Left ventricle myocardium inferior (tissue), 1 donor: ENCODE results near the gene ALOX15B. TPM values are rescaled to one million over a fixed set of nuclear protein-coding genes. Genes with fewer than 3 reads are reported as not detected.

Experiments used
- DNase-seq: peaks from one replicate; pipeline ENCODE4 v3.0.0-alpha.2; 2020
- H3K27ac ChIP-seq: fragments of 200-600 bp; replicated peaks from 2 replicates; pipeline ENCODE4 v1.8.0; 2021
- H3K27me3 ChIP-seq: fragments of 200-600 bp; 2 replicates; pipeline ENCODE4 v1.8.0; 2021; ENCODE audit warnings: low read depth
- H3K36me3 ChIP-seq: fragments of 200-600 bp; 2 replicates; pipeline ENCODE4 v1.8.0; 2021
- H3K4me1 ChIP-seq: fragments of 200-600 bp; 2 replicates; pipeline ENCODE4 v1.8.0; 2021
- H3K4me3 ChIP-seq: fragments of 200-600 bp; 2 replicates; pipeline ENCODE4 v1.8.0; 2021; ENCODE audit warnings: mild to moderate bottlenecking, moderate library complexity
- H3K9me3 ChIP-seq: fragments of 200-600 bp; replicated peaks from 2 replicates; pipeline ENCODE4 v1.8.0; 2021
- CTCF ChIP-seq: fragments of 200-600 bp; IDR thresholded peaks from 2 replicates; pipeline ENCODE4 v1.8.0; 2021; ENCODE audit warnings: antibody characterized with exemption, mild to moderate bottlenecking, borderline replicate concordance
- intact Hi-C: fragments of 100-400 bp; cut with micrococcal nuclease; formaldehyde crosslinking; loops from one replicate; pipeline ENCODE4 v1.11.0; 2022
- total RNA-seq: library from RNA; stranded (reverse); fragmentation: NEBNext Ultra II Directional; extraction: Animal tissue kit (Norgen Biotek cat#: 25700); gene quantifications from one replicate; pipeline ENCODE4 v1.2.1, GENCODE V29; 2021
- donor health status: DM: no; HTN: yes; CAD: no; lungs with severe emphysema.

ALOX15B gene
- total RNA-seq, 1 donor from 2014 or later: not detected

GRCh38 chr17:8084250-8084649 is 45.4 kb downstream of the ALOX15B start:
- H3K4me3 ChIP-seq: no peak overlapping the region
- intact Hi-C loops: no loop called here
- TF ChIP-seq CTCF: no peak
- no peaks in the 10 kb centered on the region for H3K9me3 ChIP-seq
- H3K4me1 ChIP-seq: peaks cover 16% of the 10 kb centered on the region
- no peak for DNase-seq
- H3K36me3 ChIP-seq: no peaks in the 10 kb centered on the region
- no peak overlapping the region for H3K27ac ChIP-seq
- peaks cover 96% of the 10 kb centered on the region for H3K27me3 ChIP-seq

- Histone ChIP-seq H3K4me3 (no peak within 1 kb of the TSS), H3K4me1 (no peaks in the 10 kb centered on the region), H3K27ac (no peak within 1 kb of the TSS), H3K36me3 (no peaks in the 10 kb centered on the region), H3K27me3 (peaks cover 98% of the 10 kb centered on the region), H3K9me3 (no peaks in the 10 kb centered on the region)
- no peak for DNase-seq
- no peak for TF ChIP-seq CTCF
- intact Hi-C loops: no loop called here
Measured at GRCh38 chr17:8087075-8087951, 48.5 kb downstream of the ALOX15B start, which contains the start of gene ALOX12B. ALOX12B (minus strand) TSS chr17:8087716; CDS start chr17:8087442, 274 bp downstream.

DNA sequence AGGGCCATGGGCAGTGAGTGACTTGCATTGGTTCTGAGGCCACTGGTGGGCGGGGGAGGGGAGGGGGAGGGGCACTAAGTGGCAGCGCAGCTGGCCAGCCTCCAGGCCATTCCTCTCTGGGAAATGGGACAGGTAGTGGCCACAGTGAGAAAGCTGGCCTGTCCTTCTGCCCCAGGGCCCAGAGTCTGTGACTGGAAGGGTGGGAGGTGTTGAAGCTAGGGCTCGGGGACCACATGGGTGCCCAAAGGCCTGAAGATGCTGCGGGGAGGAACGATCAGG is 49.0 kb downstream of the ALOX15B start:
- no peak overlapping the region for H3K27ac ChIP-seq
- H3K9me3 ChIP-seq: no peaks in the 10 kb centered on the region
- H3K4me3 ChIP-seq: no peak overlapping the region
- H3K4me1 ChIP-seq: no peaks in the 10 kb centered on the region
- H3K36me3 ChIP-seq: no peaks in the 10 kb centered on the region
- peaks cover 98% of the 10 kb centered on the region for H3K27me3 ChIP-seq
- no peak for TF ChIP-seq CTCF
- intact Hi-C loops: no loop called here
- no peak for DNase-seq

DNA sequence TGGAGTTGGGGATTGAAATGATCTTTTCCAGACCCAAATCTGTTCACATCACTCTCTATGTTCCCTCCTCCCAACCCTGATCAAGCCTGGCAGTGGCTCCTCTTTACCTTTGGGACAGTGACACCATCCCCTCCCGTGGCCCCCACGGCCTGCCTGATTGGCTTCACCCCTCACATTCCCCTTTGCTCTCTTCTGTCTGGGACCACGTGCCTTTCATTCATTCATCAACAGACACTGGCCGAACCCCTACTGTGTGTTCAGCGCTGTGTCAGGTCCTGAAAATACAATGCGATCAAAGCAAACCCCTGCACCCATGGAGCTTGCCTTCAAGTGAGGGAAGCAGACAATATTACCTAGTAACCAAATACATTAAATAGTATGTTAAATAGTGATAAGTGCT is 50.9 kb downstream of the ALOX15B start:
- H3K4me3 ChIP-seq: no peak overlapping the region
- H3K27ac ChIP-seq: no peak overlapping the region
- no peak for TF ChIP-seq CTCF
- DNase-seq: no peak
- H3K4me1 ChIP-seq: no peaks in the 10 kb centered on the region
- no peaks in the 10 kb centered on the region for H3K36me3 ChIP-seq
- no peaks in the 10 kb centered on the region for H3K9me3 ChIP-seq
- intact Hi-C loops: no loop called here
- H3K27me3 ChIP-seq: peaks cover 90% of the 10 kb centered on the region

DNA sequence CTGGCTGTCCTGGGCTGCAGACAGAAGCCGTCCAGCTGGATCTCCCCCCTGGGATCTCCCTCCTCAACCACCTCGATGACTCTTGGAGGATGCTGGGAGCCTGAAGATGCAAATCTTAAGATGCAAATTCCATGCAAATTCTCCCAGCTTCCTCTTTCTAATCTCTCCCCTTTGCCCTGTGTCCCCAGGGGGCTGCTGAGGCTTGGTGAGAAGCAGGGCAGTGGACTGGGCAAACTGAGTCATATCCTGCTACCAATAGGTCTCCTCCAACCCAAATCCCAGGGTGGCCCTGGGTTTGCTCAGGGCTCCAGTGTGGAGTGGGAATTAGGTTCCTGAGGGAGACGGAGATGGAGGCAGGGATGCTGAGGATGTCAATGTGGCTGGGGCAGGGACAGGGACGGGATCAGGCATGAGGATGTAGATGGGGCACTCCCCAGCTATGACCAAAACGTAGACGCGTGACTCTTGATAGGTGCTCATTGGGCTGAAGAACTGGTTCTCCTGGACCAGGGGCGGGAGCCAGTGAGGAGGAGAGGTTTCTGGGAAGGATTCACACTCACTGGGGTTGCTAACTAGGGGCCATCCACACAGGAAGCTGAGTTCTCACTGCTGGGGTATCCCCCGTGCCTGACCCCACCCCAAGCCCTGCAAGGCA is 52.3 kb downstream of the ALOX15B start:
- Histone ChIP-seq H3K4me1 (no peaks in the 10 kb centered on the region), H3K27me3 (peaks cover 90% of the 10 kb centered on the region), H3K27ac (no peak overlapping the region), H3K9me3 (no peaks in the 10 kb centered on the region), H3K4me3 (no peak overlapping the region), H3K36me3 (no peaks in the 10 kb centered on the region)
- no peak for TF ChIP-seq CTCF
- intact Hi-C loops: no loop called here
- DNase-seq: no peak
